ENCODE results near the gene LSM5.
A peak's percentile ranks its signal among the peaks of the same experiment; 100 is the strongest.

LSM5 gene

DNA sequence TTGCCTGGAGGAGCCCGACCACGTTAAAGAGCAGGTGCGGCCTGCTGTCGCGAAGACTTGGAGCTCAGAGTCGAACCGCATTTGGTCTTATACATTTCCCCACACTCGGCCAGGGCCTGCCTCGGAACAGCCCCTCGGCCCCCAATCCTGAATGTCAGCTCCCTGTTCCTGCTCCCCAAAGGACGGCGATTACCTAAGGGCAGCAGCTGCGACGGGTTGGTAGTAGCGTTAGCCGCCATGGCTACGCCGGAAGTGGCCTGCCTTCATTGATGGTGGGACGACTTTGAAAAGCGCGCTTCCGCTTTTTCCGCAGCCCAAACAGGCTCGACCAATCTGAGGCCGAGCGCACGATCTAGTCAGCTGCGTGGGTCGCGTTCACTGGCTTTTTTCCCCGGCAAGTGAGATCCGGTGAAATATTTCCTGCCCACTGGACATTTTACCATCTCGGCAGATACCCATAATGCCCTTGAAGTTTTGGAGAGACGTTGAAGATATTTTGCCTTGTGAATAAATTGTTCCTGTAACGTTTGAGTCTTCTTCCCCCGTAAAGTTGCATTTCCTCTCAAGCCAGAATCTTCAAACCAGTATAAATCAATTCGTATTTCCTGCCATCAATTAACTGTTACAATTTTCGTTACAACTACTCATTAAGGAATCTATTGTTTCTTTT lies at the start of gene LSM5:
LSM5 (minus strand) TSS at position 254 of the 670 bp plus-strand sequence; CDS start at position 239, 15 bp downstream.
- DNase-seq (ENCODE audit: low read depth in 2 of 2): peak; percentile 78 to 80

DNA sequence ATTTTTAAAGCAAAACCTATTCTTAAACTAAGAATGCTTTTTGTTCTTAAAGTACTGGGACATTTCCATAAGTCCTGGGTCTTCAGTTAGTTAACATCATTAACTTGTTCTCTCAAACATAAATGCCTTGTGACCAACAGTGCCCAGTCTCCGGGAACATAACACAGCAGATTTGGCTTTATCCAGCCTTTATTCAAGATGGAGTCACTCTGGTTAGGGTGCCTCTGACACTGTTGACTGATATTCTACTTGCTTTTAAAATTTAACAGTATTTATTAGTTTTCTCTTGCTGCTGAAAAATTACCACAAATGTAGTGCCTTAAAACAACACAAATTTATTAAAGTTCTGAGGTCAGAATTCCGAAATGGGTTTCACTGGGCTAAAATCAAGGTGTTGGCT lies 49.2 kb upstream of the LSM5 start:
- no peak for DNase-seq (ENCODE audit: low read depth in 2 of 2)

DNA sequence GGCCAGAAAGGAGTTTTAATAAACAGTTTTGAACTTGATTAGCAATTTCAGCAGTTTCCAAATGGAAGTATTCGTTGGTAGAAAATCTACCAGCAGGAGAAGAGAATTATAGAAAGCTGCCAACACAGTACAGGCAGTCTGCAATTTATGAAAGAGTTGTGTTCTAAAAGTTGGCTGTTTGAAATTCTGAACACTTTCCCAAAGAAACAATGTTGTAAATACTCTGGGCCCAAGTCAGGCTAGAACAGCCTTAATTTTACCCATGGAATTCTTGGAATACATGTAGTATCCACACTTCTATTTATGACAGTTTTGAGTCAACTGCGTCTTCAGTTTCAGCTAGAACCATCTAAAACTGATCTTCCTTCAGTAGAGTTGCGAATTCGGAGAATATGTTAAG lies 47.6 kb upstream of the LSM5 start:
- no peak for DNase-seq (ENCODE audit: low read depth in 2 of 2)

DNA sequence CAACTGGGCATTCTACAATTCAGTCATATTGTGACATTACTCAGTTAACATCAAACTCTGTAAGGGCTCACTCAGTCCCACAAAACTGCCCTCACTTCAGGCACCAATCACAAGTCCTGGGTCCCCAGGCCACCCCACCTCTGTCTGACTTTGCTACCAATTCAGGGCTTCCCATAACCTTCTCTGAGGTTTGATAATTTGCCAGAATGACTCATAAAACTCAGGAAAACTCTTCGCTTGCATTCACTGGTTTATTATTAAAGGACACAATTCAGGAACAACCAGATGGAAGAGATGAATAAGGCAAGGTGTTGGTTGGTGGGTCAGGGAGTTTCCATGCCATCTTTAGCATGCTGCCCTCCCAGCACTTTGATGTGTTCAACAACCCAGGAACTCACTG lies 46.4 kb upstream of the LSM5 start:
- peak; percentile 28 to 29 for DNase-seq (ENCODE audit: low read depth in 2 of 2)

DNA sequence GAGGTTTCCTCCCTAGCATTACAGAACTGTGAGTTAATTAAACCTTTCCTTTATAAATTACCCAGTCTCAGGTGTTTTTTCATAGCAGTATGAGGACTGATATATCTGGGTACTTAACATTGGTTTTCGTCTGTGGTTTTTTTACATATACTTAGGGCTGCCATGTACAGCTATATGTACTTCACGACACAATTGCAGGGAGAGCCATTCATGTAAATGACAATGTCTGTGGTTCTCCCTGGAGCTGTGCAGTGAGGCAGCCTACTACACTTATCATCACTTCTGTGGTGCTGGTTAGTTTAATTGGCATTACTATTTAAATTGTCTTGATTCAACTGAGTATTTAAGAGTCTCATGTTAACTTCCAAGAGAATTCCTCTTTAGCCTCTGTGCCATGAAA lies 45.8 kb upstream of the LSM5 start:
- DNase-seq (ENCODE audit: low read depth in 2 of 2): no peak

DNA sequence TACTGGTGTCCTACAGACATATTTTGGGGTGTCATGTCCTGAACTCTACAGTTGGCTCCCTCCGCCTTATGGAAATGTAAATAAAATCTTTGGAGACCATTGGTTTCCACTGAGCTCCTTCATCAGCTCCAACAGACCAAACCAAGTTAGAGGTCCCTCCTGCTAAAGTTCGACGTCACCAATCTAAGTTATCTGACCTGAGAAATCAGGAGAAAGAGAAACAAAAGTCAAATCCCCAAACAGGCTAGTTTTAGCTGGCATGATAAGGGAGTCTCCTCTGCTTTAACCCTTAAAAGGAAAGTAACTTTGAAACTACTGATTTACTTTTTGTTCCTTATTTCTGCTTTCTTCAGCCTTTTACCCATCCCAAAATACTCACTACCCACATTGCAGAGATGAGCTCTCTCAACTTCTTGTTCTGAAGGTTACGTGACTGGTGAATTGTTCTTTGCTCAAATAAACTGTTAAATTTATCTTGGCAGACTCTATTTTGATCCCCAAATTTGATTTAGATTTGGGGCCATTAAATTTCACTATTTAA lies 45.1 kb upstream of the LSM5 start:
- no peak for DNase-seq (ENCODE audit: low read depth in 2 of 2)

DNA sequence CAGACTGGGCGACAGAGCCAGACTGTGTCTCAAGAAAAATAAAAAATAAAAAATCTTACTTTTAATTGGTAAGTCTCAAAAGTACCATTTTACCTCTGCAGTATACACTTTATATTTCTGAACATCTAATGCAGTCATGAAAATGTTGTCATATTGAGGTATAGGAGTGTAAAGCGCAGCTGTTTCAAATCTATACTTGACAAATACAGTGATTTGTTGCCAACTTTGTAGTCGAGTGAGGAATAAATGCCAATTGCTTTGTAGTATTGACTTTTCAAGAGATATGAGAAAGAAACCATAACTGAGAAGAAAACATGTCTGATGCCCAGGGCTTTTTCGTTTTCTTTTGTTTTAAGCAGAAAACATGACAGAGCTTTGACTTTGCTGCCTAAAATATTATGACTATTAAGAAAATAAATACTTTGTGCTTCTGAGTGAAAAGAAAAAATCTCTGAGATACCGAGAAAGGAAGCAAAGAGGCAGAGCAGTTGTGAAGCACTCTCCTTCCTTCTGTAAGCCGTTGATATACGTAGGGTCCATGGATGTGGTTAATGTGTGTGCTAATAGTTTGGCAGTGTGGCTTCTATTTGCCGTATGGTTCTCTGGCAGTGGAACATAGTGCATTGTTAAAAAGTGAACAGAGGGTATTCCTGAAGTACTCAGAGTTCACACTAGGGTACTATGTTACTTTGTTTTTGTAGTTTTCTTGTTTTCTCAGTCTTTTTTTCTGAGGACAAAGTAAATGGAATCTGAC lies 43.3 kb upstream of the LSM5 start:
- DNase-seq (ENCODE audit: low read depth in 2 of 2): peak in 1 of 2 experiments; percentile 2

DNA sequence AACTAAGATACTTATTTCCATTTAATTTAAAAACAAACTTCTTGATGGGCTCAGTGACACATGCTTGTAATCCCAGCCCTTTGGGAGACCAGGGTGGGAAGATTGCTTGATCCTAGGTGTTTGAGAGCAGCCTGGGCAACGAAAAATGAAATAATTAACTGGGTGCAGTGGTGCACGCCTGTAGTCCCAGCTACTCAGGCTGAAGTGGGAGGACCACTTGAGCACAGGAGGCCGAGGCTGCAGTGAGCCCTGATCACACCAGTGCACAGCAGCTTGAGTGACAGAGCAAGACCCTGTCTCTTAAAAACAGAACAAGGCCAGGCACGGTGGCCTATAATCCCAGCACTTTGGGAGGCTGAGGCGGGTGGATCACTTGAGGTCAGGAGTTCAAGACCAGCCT lies 42.5 kb upstream of the LSM5 start:
- no peak for DNase-seq (ENCODE audit: low read depth in 2 of 2)

DNA sequence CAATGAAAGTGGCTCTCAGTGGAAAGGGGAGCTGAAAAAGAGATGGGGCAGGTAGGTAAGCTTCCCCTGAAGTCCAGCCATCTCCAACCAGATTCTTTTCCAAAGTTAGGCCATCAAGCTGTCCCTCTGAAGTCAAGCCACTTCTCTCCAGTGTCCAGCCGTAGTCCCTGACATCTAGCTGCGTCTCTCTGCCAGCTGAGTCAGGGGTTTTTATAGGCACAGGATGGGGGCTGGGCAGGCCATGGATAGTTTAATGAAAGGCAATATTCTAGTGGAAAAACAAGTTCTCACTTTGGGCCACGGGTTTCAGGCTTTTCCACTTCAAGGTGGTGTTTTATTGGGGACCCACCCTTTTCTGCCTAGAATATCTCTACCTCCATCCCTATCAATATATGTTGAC lies 41.9 kb upstream of the LSM5 start:
- DNase-seq (ENCODE audit: low read depth in 2 of 2): no peak

DNA sequence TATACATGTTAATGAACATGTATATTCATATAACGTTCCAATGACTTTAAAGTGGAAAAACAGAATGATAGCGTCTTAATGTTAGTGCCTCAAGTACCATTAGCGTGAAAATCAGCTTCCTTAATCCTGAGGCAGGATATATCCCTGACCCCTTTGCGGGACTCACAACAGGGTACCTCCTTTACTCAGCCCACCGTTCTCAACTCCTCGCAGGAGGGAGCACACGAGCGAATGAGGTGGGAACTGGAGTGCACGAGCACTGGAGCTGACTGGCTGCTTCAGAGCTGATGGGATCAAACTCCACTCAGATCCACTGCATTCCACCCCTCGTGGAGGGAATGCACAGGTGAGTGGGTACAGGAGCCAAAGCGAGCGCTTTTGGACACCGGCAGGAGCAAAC lies 41.2 kb upstream of the LSM5 start:
- DNase-seq (ENCODE audit: low read depth in 2 of 2): no peak

DNA sequence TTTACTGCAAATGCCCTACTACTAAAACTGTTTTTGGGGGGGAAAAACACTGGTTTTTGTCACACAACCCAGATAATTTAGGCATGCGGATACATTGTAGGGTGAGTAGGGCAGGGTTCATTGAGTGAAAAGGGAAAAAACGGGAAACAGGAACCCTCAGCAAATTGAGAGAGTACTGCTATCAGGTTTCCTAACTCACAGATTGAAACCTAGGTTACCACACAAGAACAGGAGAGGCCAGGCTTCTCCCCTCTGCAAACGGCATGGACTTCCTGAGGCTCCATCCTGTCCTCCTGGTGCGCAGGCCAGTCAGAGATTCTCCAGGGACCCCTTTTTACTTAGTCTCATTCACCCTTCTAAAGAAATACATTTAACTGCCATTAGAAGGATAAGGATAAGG lies 35.7 kb upstream of the LSM5 start:
- DNase-seq (ENCODE audit: low read depth in 2 of 2): no peak

DNA sequence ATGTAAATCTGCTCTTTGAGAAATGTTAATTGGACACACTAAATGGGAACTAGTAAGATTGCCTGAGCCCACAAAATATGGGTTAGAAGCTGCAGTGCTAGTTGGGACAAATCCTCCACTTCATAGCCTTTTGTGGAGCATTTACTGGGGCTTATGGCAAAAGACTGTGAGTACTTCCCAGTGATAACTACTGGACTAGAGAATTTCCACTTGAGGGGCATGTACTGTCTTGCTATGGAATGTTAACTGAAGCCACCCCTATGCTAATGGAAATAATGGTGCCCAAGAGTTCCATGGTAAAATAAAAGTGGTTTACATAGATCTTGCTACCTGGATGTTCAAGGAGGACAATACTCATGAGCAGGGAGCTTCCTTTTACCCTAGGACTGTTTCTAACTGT lies 34.5 kb upstream of the LSM5 start:
- no peak for DNase-seq (ENCODE audit: low read depth in 2 of 2)

DNA sequence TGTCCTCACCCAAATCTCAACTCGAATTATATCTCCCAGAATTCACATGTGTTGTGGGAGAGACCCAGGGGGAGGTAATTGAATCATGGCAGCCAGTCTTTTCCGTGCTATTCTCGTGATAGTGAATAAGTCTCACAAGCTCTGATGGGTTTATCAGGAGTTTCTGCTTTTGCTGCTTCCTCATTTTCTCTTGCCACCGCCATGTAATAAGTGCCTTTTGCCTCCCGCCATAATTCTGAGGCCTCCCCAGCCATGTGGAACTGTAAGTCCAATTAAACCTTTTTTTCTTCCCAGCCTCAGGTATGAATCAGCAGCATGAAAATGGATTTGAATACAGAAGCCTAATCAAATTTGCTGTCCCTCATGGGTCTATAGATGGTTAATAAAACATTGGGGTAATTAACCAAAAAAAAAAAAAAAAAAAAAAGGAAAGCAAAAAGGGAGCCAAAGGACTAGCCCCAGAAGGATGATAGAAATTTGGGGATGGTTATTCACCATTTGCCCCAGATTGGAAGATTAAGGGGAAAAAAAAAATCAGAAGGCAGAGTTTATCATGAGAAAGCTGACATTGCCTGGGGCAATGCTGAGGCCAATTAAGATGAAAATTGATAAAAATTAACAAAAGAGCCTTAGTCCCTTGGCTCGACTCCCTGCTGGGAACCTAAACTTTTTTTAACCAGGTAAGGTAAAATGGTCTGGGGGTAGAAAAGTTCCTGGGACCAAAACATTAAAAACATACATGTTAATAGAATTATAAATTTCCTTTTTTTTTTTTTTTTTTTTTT lies 32.8 kb upstream of the LSM5 start:
- DNase-seq (ENCODE audit: low read depth in 2 of 2): no peak

DNA sequence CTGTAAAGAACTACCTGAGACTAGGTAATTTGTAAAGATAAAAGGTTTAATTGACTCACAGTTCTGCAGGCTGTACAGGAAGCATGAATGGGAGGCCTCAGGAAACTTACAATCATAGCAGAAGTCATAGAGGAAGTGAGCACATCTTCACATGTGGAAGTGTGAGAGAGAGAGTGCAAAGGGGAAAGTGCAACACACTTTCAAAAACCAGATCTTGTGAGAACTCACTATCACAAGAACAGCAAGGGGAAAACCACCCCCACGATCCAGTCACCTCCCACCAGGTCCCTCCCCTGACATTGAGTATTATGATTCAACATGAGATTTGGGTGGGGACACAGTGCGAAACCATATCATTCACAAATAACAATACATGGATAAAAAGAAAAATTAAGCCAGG lies 29.6 kb upstream of the LSM5 start:
- DNase-seq (ENCODE audit: low read depth in 2 of 2): no peak

DNA sequence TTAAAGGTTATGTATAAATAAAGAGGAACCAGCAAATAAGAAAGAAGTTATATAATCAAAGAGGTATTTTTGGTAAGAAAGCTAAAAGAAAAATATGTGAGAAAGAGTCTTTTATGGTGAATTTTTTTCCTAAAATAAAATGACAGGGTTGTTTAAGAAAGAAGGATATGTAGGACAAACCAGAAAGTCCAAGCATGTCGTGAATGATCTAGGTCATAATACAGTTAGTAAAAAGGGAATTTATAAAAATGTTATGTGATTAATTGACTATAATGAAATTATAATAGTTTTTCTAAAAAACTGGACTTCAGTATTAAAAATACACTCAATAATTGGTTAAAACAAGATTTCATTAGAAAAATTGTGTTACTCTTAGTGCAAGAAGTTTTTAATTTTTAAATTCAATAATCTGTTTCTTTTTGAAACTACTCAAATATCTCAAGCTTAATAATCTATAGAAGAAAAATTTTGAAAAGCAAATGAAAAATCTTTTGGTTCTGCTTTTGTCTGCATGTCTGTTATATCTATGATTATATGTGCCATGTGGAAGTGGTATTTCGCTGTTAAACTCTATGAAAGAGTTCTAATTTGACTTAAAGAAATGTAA lies 28.5 kb upstream of the LSM5 start:
- DNase-seq (ENCODE audit: low read depth in 2 of 2): no peak

DNA sequence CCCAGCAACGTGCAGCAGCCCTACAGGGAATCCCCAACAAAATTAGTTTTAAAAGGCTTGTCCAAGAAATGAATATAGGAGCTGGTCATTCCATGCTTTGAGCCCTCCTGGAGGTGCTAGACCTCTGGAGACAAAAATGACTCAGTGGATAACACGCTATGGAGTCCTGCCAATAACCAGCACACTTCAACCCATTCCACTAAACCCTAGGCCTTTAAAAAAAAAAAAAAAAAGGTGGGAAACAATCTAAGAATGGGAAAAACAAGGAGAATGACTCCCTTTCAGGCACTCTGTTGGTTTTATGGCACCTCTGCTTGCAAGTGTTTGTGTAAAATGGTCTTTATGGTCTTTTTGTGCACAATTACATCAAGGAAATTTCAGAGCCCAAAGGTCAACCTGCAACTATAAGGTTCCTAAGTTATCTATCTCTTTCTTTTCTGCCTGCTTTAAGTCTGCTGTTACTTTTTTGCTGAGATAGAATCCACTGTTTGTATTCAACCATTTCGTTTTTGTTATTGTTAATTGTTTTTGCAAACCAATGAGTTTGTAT lies 26.4 kb upstream of the LSM5 start:
- no peak for DNase-seq (ENCODE audit: low read depth in 2 of 2)

DNA sequence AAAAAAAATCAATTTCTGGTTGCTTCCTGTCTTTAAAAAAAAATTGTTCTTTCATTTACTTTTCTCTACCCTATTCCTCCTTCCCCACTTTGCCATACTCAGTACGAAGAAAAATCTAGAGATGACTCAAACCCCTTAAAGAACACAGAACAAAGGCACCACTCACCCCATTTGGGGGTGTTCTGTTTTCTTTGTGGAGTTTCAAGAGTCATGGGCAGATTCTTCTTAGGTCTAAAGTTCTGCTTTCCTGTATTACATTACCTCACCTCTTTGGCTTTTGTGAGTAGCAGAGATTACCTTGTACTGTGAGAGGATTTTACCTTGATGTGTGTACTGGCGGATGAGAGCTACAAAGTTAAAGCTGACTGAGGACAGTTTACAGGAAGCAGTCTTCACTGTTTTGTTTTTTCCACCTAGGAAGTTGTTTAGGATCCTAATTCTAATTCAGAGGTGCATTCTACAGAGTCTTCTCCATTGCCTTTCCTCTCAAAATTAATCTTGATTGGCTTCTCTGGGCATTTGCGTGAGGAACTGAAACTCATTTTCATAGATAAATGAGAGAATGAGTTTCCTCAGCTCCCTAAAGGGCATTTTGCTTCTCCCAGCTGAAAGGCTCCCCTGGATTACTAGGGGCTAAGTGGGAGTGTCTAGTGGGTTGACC lies 25.8 kb upstream of the LSM5 start:
- no peak for DNase-seq (ENCODE audit: low read depth in 2 of 2)

DNA sequence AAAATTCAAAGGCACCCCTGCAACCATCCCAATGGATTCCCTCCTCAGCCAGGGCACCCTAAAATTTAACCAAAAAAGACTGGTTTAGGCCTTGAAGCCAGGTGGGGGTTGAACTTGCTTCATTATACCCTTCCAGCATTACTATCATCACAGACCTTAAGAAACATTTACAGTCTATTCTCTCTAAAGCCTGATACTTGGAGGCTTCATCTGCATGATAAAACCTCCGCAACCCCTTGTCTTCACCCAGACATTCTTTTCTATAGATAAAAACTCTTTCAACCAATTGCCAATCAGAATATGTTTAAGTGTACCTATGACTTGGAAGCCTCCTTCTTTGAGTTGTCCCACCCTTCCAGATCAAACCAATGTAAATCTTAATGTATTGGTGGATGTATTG lies 23.0 kb upstream of the LSM5 start:
- DNase-seq (ENCODE audit: low read depth in 2 of 2): no peak

DNA sequence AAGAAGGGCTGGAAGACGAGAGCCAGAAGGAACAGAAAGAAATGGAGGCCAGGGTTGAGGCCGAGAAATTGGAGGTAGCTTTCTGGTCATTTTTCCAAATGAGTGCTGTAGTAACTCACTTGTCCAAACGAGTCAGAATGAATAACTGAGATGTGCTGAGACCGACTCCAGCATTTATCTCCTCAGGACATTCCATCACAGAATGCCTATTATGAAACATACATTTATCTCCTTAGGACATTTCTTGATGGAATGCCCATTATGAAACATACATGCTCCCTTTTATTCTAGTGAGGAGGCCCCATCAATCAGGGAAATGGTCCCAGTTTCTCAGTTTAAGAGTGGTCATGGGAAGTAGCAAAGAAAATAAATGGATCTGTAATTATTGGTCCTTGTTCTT lies 21.6 kb upstream of the LSM5 start:
- no peak for DNase-seq (ENCODE audit: low read depth in 2 of 2)

DNA sequence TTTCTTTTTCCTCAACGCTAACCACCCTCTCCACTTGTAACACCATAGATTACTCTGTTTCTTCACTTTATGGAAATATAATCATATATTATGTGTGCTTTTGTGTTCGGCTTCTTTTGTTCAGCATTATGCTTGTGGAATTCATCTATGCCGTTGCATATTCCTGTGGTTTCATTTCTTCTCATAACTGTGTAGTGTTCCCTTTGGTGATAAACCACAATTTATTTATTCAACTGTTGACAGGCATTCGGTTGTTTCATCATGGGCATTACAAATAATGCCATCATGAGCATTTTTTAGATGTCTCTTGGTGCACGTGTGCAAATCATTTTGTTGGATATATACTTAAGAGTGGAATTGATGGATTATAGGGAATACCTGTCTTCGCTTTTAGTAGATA lies 17.2 kb upstream of the LSM5 start:
- DNase-seq (ENCODE audit: low read depth in 2 of 2): peak in 1 of 2 experiments; percentile 29
